GM12878 (cell line): ENCODE data around the gene ICE1. TPM values are rescaled to one million over a fixed set of nuclear protein-coding genes. Genes with fewer than 3 reads are reported as not detected.

ENCODE experiments used
- ATAC-seq: fragments of 200-7000 bp; cut with Tn5 transposase; 3 replicates; pipeline ENCODE4 v1.9.1; 2020; ENCODE audit warnings: mild to moderate bottlenecking, moderate library complexity
- BruUV-seq: library from RNA; stranded (reverse); fragments of 400-500 nt; replicated peaks from 2 replicates; lab custom pipeline; 2021; lab: Mats Ljungman, UMichigan
- CTCF ChIA-PET: fragments of 300-600 bp; sonication (Branson Sonifier 250); formaldehyde crosslinking; extraction: SDS; loops from one replicate; lab custom pipeline; 2021; ENCODE audit warnings: inconsistent platforms; lab: Yijun Ruan, JAX
- POLR2A ChIA-PET: fragments of 350-600 bp; formaldehyde crosslinking; extraction: SDS; loops from one replicate; lab custom pipeline; 2021; ENCODE audit warnings: inconsistent platforms; lab: Charles Lee
- RAD21 ChIA-PET: fragments of 300-600 bp; sonication (Branson Sonifier 250); formaldehyde crosslinking; loops from one replicate; lab custom pipeline; 2023; ENCODE audit warnings: antibody characterized with exemption; ENCODE audit not compliant: unreplicated experiment; lab: Charles Lee
- SMC1A ChIA-PET: fragments of 300-600 bp; sonication (Branson Sonifier 250); formaldehyde crosslinking; loops from one replicate; lab custom pipeline; 2023; ENCODE audit not compliant: unreplicated experiment, uncharacterized antibody; lab: Charles Lee
- DNase-seq: peaks from one replicate; pipeline ENCODE4 v3.0.0-alpha.2; 2011; ENCODE audit warnings: low read depth, low spot score
- FAIRE-seq: peaks from 3 replicates; lab custom pipeline; 2011; peaks lifted over from hg19 to GRCh38; lab: Jason Lieb, UNC
- H2AFZ ChIP-seq: 2 replicates; pipeline ENCODE4 v1.6.0; 2011; ENCODE audit warnings: low read depth, low read length, control low read depth; ENCODE audit not compliant: control insufficient read depth
- H3K27ac ChIP-seq: 2 replicates; pipeline ENCODE4 v1.5.1; 2011; ENCODE audit warnings: control low read depth; ENCODE audit not compliant: control insufficient read depth, insufficient read depth
- H3K27me3 ChIP-seq, 2 experiments: replicated peaks in 1 of 2; 2 replicates each; pipeline versions ENCODE4 v1.6.0 to v1.6.1; 2011; ENCODE audit warnings: low read length in 1 of 2; ENCODE audit not compliant: control insufficient read depth in 2 of 2, insufficient read depth in 2 of 2
- H3K36me3 ChIP-seq, 2 experiments: 2 replicates each; pipeline ENCODE4 v1.5.1; 2011; ENCODE audit warnings: low read length in 1 of 2; ENCODE audit not compliant: control insufficient read depth in 2 of 2, insufficient read depth in 2 of 2
- H3K4me1 ChIP-seq: 2 replicates; pipeline ENCODE4 v1.6.1; 2011; ENCODE audit warnings: mild to moderate bottlenecking, low read length, moderate library complexity, mixed read lengths; ENCODE audit not compliant: control insufficient read depth, insufficient read depth
- H3K4me2 ChIP-seq: 2 replicates; pipeline ENCODE4 v1.6.0; 2011; ENCODE audit warnings: control low read depth; ENCODE audit not compliant: control insufficient read depth, insufficient read depth
- H3K4me3 ChIP-seq: fragments of 200-600 bp; sonication (generic); 2 replicates; pipeline ENCODE4 v1.5.1; 2016
- H3K79me2 ChIP-seq: 2 replicates; pipeline ENCODE4 v1.6.0; 2011; ENCODE audit warnings: low read length; ENCODE audit not compliant: control insufficient read depth, insufficient read depth
- H3K9ac ChIP-seq: 2 replicates; pipeline ENCODE4 v1.8.0; 2011; ENCODE audit warnings: low read length, control low read depth, mixed read lengths; ENCODE audit not compliant: control insufficient read depth, insufficient read depth
- H3K9me3 ChIP-seq: replicated peaks from 3 replicates; pipeline ENCODE4 v1.5.1; 2011; ENCODE audit warnings: mild to moderate bottlenecking, low read length; ENCODE audit not compliant: control insufficient read depth, insufficient read depth
- H4K20me1 ChIP-seq: 2 replicates; pipeline ENCODE4 v1.6.0; 2011; ENCODE audit not compliant: control insufficient read depth, insufficient read depth
- FOS ChIP-seq: IDR thresholded peaks from 3 replicates; pipeline ENCODE4 v1.6.1; 2011; ENCODE audit warnings: borderline replicate concordance; ENCODE audit not compliant: insufficient read length; ENCODE audit errors: extremely low read depth
- HCFC1 ChIP-seq: fragments of 150-350 bp; IDR thresholded peaks from 2 replicates; pipeline ENCODE4 v1.6.1; 2014; ENCODE audit warnings: low read length
- NRF1 ChIP-seq: conservative IDR thresholded peaks from 2 replicates; pipeline ENCODE4 v1.6.1; 2011; ENCODE audit warnings: mild to moderate bottlenecking, low read depth, low read length, improper control_type of control experiment
- SMAD5 ChIP-seq: IDR thresholded peaks from 2 replicates; pipeline ENCODE4 v1.6.1; 2016; ENCODE audit warnings: antibody characterized with exemption, low read depth
- SMC3 ChIP-seq: IDR thresholded peaks from 2 replicates; pipeline ENCODE4 v1.6.1; 2011; ENCODE audit warnings: low read length, improper control_type of control experiment, borderline replicate concordance
- STAT3 ChIP-seq: IDR thresholded peaks from 2 replicates; pipeline ENCODE4 v1.6.1; 2011; ENCODE audit warnings: low read depth, low read length, improper control_type of control experiment
- YBX1 ChIP-seq: fragments of 450-650 bp; IDR thresholded peaks from 2 replicates; pipeline ENCODE4 v1.6.1; 2016; ENCODE audit warnings: antibody characterized with exemption
- ZNF384 ChIP-seq: IDR thresholded peaks from 2 replicates; pipeline ENCODE4 v1.6.1; 2012; ENCODE audit warnings: low read depth, mild to moderate bottlenecking, low read length, improper control_type of control experiment, borderline replicate concordance
- WGBS: methylation state at CpG from one replicate; pipeline ENCODE4 v1.1.6; 2016; ENCODE audit warnings: low lambda C conversion rate; ENCODE audit not compliant: insufficient replicate concordance, insufficient coverage; ENCODE audit errors: missing lambda C conversion rate; 5-methylcytosine and 5-hydroxymethylcytosine counted together
- in situ Hi-C: fragments of 300-500 bp; cut with MboI; formaldehyde crosslinking; loops from 9 replicates; pipeline ENCODE4 v1.14.3; 2018; ENCODE audit warnings: mixed read lengths
- intact Hi-C: fragments of 100-400 bp; cut with micrococcal nuclease; formaldehyde crosslinking; loops from one replicate; pipeline ENCODE4 v1.14.2; 2022; ENCODE audit not compliant: unreplicated experiment
- polyA plus RNA-seq, 11 experiments: library from polyadenylated mRNA; depleted of rRNA in 4 of 11; unstranded in 6 of 11; stranded (reverse) in 5 of 11; fragments of >200 nt; fragmentation: Nextera tagmentation in 4 of 11; fragmentation: Illumina TruSeq in 1 of 11; extraction: Ambion mirVana in 4 of 11; extraction: Trizol in 1 of 11; gene quantifications; 1 replicate in 1 of 11; 2 replicates in 10 of 11; pipeline versions ENCODE4 v1.2.1 to v1.2.3, GENCODE V29; 2011 to 2016; ENCODE audit warnings: inconsistent platforms in 2 of 11, missing spikeins in 2 of 11, low read depth in 1 of 11
- total RNA-seq, 4 experiments: library from RNA; depleted of rRNA in 3 of 4; stranded (reverse); fragments of >200 nt in 3 of 4; fragmentation: Illumina TruSeq in 1 of 4; extraction: Trizol in 1 of 4; gene quantifications; 2 replicates each; pipeline versions ENCODE4 v1.2.1 to v1.2.3, GENCODE V29; 2013 to 2021
- TF ChIP-seq, protein P1 (sequence below): fragments of 450-650 bp; IDR thresholded peaks from 2 replicates; pipeline ENCODE4 v1.6.1; 2017; ENCODE audit warnings: borderline replicate concordance
- TF ChIP-seq, protein P2 (sequence below): fragments of 450-650 bp; IDR thresholded peaks from 2 replicates; pipeline ENCODE4 v1.6.1; 2018; ENCODE audit warnings: borderline replicate concordance, mild to moderate bottlenecking; ENCODE audit not compliant: partially characterized antibody

The ICE1 gene
- total and polyA plus RNA-seq, 10 of the 15 experiments (the other 5 are each of a cell fraction or from before 2014, with no cell fraction given) = 3.8 to 31.4 (median 18.9) TPM

DNA sequence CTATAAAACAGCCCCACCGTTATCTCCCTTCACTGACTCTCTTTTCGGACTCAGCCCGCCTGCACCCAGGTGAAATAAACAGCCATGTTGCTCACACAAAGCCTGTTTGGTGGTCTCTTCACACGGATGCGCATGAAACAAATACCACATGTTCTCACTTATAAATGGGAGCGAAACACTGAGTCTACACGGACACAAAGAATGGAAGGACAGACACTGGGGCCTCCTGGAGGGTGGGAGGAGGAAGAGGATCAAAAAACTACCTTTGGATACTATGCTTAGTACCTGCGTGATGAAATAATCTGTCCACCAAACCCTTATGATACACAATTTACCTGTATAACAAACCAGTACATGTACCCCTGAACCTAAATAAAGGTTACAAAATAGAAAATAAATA lies 98.6 kb downstream of the ICE1 start:
- SMC1A ChIA-PET = no interaction called here
- ATAC-seq (no peak), FAIRE-seq (no peak), DNase-seq (no peak)
- RAD21 ChIA-PET = no interaction called here
- BruUV-seq = no TSS peak
- Histone ChIP-seq H3K4me1 (peaks cover 13% of the 10 kb centered on the region), H3K79me2 (no peaks in the 10 kb centered on the region), H3K27ac (no peak overlapping the region), H2AFZ (no peak overlapping the region), H3K9ac (no peak overlapping the region), H3K4me3 (no peak overlapping the region), H3K27me3 (no peaks in the 10 kb centered on the region), H3K36me3 (no peaks in the 10 kb centered on the region), H3K9me3 (peaks cover 2% of the 10 kb centered on the region; the same call in 1 of the 3 replicates), H3K4me2 (no peak overlapping the region), H4K20me1 (no peaks in the 10 kb centered on the region)
- CTCF ChIA-PET = no interaction called here
- intact Hi-C loops = no loop called here
- 98% methylated on average over 6 of the region's 8 CpGs for WGBS
- no peak for TF ChIP-seq STAT3
- TF ChIP-seq, protein P1, sequence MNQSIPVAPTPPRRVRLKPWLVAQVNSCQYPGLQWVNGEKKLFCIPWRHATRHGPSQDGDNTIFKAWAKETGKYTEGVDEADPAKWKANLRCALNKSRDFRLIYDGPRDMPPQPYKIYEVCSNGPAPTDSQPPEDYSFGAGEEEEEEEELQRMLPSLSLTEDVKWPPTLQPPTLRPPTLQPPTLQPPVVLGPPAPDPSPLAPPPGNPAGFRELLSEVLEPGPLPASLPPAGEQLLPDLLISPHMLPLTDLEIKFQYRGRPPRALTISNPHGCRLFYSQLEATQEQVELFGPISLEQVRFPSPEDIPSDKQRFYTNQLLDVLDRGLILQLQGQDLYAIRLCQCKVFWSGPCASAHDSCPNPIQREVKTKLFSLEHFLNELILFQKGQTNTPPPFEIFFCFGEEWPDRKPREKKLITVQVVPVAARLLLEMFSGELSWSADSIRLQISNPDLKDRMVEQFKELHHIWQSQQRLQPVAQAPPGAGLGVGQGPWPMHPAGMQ = no peak
- TF ChIP-seq SMC3 = no peak
- TF ChIP-seq YBX1 = no peak
- no peak for TF ChIP-seq FOS
- no peak for TF ChIP-seq NRF1
- TF ChIP-seq SMAD5 = no peak
- TF ChIP-seq, protein P2, sequence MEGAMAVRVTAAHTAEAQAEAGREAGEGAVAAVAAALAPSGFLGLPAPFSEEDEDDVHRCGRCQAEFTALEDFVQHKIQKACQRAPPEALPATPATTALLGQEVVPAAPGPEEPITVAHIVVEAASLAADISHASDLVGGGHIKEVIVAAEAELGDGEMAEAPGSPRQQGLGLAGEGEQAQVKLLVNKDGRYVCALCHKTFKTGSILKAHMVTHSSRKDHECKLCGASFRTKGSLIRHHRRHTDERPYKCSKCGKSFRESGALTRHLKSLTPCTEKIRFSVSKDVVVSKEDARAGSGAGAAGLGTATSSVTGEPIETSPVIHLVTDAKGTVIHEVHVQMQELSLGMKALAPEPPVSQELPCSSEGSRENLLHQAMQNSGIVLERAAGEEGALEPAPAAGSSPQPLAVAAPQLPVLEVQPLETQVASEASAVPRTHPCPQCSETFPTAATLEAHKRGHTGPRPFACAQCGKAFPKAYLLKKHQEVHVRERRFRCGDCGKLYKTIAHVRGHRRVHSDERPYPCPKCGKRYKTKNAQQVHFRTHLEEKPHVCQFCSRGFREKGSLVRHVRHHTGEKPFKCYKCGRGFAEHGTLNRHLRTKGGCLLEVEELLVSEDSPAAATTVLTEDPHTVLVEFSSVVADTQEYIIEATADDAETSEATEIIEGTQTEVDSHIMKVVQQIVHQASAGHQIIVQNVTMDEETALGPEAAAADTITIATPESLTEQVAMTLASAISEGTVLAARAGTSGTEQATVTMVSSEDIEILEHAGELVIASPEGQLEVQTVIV = no peak
- no peak for TF ChIP-seq ZNF384
- TF ChIP-seq HCFC1 = no peak
- POLR2A ChIA-PET = no interaction called here
- in situ Hi-C loops = no loop called here
